Measurements from ENCODE around the gene SHC2.
"Not testable (repeated sequence)": the region's sequence is repeated elsewhere in the genome, so short reads cannot be mapped to it uniquely, and the experiment has no call there.

Gene SHC2

GRCh38 chr19:413756-414420 lies 46.9 kb downstream of the SHC2 start:
- in situ Hi-C loops (cut with HindIII; ENCODE audit: low sequenced_read_pairs): no loop called here
- TF ChIP-seq CTCF (IDR thresholded peaks at IDR 0.05; ENCODE audit: low read depth, low read length): no peak
- no peak for DNase-seq (ENCODE audit: low read depth, low spot score)

GRCh38 chr19:412356-413355 lies 48.2 kb downstream of the SHC2 start:
- DNase-seq (ENCODE audit: low read depth, low spot score): no peak
- in situ Hi-C loops (cut with HindIII; ENCODE audit: low sequenced_read_pairs): no loop called here
- no peak overlapping the region for H3K4me3 ChIP-seq (ENCODE audit: low read depth, low read length)
- no peak for TF ChIP-seq CTCF (IDR thresholded peaks at IDR 0.05; ENCODE audit: low read depth, low read length)

More at GRCh38 chr19:413756-414420, 46.9 kb downstream of the SHC2 start:
- no peak overlapping the region for H3K4me3 ChIP-seq (ENCODE audit: low read depth, low read length)

- in situ Hi-C loops (cut with HindIII; ENCODE audit: low sequenced_read_pairs): no loop called here
- no peak for DNase-seq (ENCODE audit: low read depth, low spot score)
- TF ChIP-seq CTCF (IDR thresholded peaks at IDR 0.05; ENCODE audit: low read depth, low read length): no peak
- no peak overlapping the region for H3K4me3 ChIP-seq (ENCODE audit: low read depth, low read length)
Observed at GRCh38 chr19:411723-412355, 49.0 kb downstream of the SHC2 start.

- H3K4me3 ChIP-seq (ENCODE audit: low read depth, low read length); in situ Hi-C loops (cut with HindIII; ENCODE audit: low sequenced_read_pairs); DNase-seq (ENCODE audit: low read depth, low spot score): not testable (repeated sequence)
Observed at GRCh38 chr19:411121-411722, 49.6 kb downstream of the SHC2 start.

GRCh38 chr19:410243-410781 lies 50.5 kb downstream of the SHC2 start:
- in situ Hi-C loops (cut with HindIII; ENCODE audit: low sequenced_read_pairs): no loop called here
- no peak overlapping the region for H3K4me3 ChIP-seq (ENCODE audit: low read depth, low read length)
- TF ChIP-seq CTCF (IDR thresholded peaks at IDR 0.05; ENCODE audit: low read depth, low read length): no peak
- DNase-seq (ENCODE audit: low read depth, low spot score): no peak

GRCh38 chr19:409516-410242 lies 51.2 kb downstream of the SHC2 start:
- TF ChIP-seq CTCF (IDR thresholded peaks at IDR 0.05; ENCODE audit: low read depth, low read length): no peak
- no peak for DNase-seq (ENCODE audit: low read depth, low spot score)
- no peak overlapping the region for H3K4me3 ChIP-seq (ENCODE audit: low read depth, low read length)
- in situ Hi-C loops (cut with HindIII; ENCODE audit: low sequenced_read_pairs): no loop called here

Measured in astrocyte of the spinal cord (primary cell).